GM23338 (cell line): ENCODE results near the gene CPLX3.

Experiments
- CTCF ChIP-seq, 2 experiments: fragments of 200-600 bp in 1 of 2; sonication (generic) in 1 of 2; conservative IDR thresholded peaks; 2 replicates each; pipeline versions ENCODE4 v1.5.1 to v1.6.1; 2016 to 2017; ENCODE audit warnings: antibody characterized with exemption in 2 of 2, low read depth in 2 of 2, mild to moderate bottlenecking in 2 of 2, moderate library complexity in 1 of 2
- EZH2 ChIP-seq: fragments of 200-600 bp; sonication (generic); IDR thresholded peaks from one replicate; pipeline ENCODE4 v1.8.0; 2017; ENCODE audit warnings: antibody characterized with exemption, mild to moderate bottlenecking, low read depth; ENCODE audit not compliant: unreplicated experiment
- EZH2phosphoT487 ChIP-seq: fragments of 200-600 bp; sonication (generic); IDR thresholded peaks from one replicate; pipeline ENCODE4 v1.8.1; 2018; ENCODE audit warnings: antibody characterized with exemption; ENCODE audit not compliant: unreplicated experiment
- JUNB ChIP-seq: IDR thresholded peaks from one replicate; pipeline ENCODE4 v1.6.1; 2016; ENCODE audit warnings: antibody characterized with exemption; ENCODE audit not compliant: unreplicated experiment
- POLR2AphosphoS5 ChIP-seq: IDR thresholded peaks from 2 replicates; pipeline ENCODE4 v1.6.1; 2016; ENCODE audit warnings: antibody characterized with exemption, low read depth
- REST ChIP-seq: IDR thresholded peaks from one replicate; pipeline ENCODE4 v1.6.1; 2018; ENCODE audit warnings: antibody characterized with exemption; ENCODE audit not compliant: unreplicated experiment
- ZNF331 ChIP-seq: fragments of 250-450 bp; sonication (Bioruptor Pico); IDR thresholded peaks from 2 replicates; pipeline ENCODE4 v1.5.0; 2020; ENCODE audit warnings: low read depth, mild to moderate bottlenecking, moderate library complexity

- no peak for TF ChIP-seq REST
- no peak for TF ChIP-seq CTCF (conservative IDR thresholded peaks at IDR 0.05; ENCODE audit: low read depth in 2 of 2)
- no peak for TF ChIP-seq POLR2AphosphoS5
- no peak for TF ChIP-seq JUNB
- no peak for TF ChIP-seq EZH2
- TF ChIP-seq EZH2phosphoT487: no peak
- no peak for TF ChIP-seq ZNF331 (CRISPR knock-in tag)
Observed at GRCh38 chr15:74829991-74830390, 3.6 kb downstream of the CPLX3 start.
